Frontal cortex (tissue), 4 donors: ENCODE results near the gene INVS. TPM values are rescaled to one million over a fixed set of nuclear protein-coding genes. Genes with fewer than 3 reads are reported as not detected.
"Not testable (repeated sequence)": the region's sequence is repeated elsewhere in the genome, so short reads cannot be mapped to it uniquely, and the experiment has no call there.

ENCODE experiments used
- DNase-seq, 2 donors: peaks; one replicate each; pipeline ENCODE4 v3.0.0; 2012; ENCODE audit warnings: low spot score in 2 of 2
- FAIRE-seq: peaks from 2 replicates; lab custom pipeline; 2012; peaks lifted over from hg19 to GRCh38; lab: Jason Lieb, UNC
- total RNA-seq: library from RNA; depleted of rRNA; stranded (reverse); fragments of >200 nt; gene quantifications from one replicate; pipeline ENCODE4 v1.2.3, GENCODE V29; 2014
- donor health status: control.
- donor health status: control.
- donor health status: control.

The INVS gene, protein sequence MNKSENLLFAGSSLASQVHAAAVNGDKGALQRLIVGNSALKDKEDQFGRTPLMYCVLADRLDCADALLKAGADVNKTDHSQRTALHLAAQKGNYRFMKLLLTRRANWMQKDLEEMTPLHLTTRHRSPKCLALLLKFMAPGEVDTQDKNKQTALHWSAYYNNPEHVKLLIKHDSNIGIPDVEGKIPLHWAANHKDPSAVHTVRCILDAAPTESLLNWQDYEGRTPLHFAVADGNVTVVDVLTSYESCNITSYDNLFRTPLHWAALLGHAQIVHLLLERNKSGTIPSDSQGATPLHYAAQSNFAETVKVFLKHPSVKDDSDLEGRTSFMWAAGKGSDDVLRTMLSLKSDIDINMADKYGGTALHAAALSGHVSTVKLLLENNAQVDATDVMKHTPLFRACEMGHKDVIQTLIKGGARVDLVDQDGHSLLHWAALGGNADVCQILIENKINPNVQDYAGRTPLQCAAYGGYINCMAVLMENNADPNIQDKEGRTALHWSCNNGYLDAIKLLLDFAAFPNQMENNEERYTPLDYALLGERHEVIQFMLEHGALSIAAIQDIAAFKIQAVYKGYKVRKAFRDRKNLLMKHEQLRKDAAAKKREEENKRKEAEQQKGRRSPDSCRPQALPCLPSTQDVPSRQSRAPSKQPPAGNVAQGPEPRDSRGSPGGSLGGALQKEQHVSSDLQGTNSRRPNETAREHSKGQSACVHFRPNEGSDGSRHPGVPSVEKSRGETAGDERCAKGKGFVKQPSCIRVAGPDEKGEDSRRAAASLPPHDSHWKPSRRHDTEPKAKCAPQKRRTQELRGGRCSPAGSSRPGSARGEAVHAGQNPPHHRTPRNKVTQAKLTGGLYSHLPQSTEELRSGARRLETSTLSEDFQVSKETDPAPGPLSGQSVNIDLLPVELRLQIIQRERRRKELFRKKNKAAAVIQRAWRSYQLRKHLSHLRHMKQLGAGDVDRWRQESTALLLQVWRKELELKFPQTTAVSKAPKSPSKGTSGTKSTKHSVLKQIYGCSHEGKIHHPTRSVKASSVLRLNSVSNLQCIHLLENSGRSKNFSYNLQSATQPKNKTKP
- total RNA-seq = 15.1 TPM

DNA sequence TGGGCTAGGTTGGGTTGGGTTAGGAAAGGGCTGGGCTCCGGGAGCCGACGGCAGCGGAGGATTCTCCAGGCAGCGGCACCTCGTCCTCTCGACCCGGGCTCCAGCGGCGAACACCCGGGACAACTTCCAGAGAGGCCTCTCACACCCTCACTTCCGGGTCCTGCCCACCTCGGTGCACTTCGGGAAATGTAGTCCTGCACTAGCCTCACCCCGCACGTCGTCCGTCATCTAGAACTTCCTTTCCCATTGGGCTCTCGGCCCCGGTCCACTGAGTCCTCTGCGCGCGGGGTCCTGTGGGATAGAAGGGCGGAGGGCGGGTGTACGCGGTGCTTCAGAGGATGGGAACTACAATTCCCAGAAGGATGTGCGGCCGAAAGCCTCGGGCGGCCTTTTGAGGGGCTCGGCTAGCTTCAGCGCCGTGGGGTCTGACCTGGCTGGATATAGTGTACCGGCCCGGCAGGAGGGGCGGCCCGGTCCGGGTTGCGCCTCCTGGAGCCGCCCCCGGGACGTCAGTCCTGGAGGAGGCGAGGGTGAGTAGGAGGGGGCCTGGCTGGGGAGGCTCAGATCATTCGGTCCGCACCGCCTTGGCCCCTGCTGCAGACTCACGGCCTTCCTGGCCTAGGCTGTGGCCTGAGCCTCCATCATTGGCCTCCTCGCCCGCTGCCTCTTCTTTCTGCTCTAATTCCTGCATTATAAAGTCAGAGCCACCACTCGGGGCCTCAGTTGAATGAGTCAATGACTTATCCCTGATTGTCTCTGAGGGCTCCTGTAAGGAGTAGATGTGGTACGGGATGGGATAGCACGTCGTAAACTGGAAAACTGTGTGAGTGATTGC, at the start of gene INVS, which contains the start of gene ERP44:
Gene INVS (plus strand): TSS at position 357 of the 835 bp plus-strand sequence. CDS start 5,279 bp downstream, outside the sequence.
Gene ERP44 (minus strand): TSS at position 114 of the 835 bp plus-strand sequence. CDS start 160 bp downstream, outside the sequence.
- DNase-seq (peak; percentile 86 to 92), FAIRE-seq (no peak)

DNA sequence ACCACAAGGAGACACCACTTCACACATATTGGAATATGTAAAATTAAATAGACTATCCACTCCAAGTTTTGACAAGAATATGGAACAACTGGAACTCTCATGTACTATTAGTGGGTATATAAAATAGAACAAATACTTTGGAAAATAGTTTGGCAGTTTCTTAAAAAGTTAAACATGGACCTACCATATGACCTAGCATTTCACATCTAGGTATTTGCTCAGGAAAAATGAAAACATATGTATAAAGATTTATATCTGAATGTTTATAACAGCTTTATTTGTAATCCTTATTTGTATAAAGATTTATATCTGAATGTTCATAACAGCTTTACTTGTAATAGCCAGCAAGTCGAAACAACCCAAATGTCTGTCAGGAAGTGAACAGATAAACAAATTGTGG, 49.5 kb upstream of the INVS start:
- DNase-seq = no peak
- FAIRE-seq = peak; percentile 42

DNA sequence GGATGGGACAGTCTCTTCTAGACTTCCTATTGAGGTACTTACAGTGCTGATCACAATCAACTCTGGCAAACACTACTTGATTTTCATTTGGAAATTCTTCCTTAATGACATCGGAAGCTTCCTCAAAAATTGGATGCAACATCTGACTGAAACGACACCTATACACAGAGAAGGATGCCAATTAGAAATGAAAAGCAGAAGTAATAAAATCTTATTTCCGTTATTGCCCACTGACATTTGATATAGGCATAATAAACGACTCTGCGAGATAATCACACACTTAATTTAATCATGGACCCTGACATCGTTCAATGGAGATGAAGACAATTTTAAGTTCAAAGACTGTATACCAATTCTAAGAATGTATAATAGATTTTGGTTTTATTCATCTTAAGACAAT, 46.7 kb upstream of the INVS start:
- no peak for FAIRE-seq
- DNase-seq = no peak

DNA sequence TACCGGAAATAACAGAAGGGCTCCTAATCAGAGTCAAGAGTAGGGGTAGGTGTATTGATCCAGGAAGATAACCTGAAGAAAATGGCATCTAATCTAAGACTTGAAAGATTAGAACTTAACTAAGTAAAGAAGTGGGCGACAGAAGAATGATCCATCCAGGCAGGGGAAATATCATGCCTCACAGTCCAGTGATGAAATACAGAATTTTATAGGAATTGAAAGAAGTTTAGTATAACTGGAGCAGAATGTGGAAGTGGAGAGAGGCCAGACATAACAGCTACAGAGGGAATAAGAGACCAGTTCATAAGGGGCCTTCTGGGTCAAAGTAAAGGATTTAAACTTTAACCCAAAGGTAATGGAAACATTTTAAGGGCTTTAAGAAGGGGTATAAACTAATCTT, 42.5 kb upstream of the INVS start:
- FAIRE-seq (no peak), DNase-seq (no peak)

DNA sequence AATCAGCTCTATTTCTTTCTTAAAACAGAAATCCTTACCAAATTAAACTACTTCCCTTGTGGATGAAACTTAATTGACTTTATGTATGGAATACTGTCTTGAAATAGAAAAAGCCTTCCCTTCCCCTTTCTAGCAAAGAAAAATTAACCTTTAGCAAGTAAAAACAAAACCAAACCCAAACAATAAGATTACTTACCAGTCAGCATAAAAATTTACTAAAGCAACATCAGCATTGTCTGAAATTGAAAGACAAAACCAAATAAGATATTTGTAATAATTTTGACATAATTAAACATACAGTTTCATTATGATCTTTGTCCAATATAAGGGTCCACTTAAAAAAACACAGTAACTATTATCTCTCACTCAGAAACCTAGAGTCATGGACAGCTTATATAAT, 41.4 kb upstream of the INVS start:
- DNase-seq (no peak), FAIRE-seq (no peak)

DNA sequence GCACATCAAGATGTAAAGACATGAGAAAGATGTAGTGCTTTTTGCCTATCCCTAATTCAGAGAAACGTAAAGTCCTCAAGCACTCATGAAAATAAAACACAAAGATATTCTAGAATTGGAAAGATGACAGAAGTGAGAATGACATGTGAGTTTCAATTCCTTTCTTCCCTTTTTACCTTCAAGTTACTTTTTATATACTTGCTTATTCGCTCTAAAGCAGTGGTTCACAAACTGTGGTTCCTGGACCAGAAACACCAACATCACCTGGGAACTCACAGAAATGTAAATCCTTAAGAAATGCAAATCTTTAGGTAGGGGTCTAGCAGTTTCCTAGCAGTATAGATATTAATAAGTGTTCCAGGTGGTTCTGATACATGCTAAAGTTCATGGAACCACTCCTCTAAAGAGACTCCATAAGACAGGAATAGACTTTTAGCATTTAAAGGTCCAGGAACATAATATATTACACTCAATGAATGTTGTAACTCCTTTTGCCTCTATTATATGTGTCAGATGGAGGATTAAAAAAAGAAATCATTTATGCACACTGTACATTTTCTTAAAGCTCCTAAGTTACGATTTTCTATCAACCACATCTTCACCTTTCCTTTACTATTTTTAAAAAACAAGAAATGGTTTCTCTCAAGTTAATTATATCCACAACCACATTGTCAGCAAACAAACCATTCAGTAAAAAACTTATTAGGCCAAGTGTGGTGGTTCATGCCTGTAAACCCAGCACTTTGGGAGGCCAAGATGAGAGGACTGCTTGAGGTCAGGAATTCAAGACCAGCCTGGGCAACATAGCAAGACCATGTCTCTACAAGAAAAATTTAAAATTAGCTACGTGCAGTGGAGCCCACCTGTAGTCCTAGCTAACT, 40.1 kb upstream of the INVS start:
- FAIRE-seq = no peak

DNA sequence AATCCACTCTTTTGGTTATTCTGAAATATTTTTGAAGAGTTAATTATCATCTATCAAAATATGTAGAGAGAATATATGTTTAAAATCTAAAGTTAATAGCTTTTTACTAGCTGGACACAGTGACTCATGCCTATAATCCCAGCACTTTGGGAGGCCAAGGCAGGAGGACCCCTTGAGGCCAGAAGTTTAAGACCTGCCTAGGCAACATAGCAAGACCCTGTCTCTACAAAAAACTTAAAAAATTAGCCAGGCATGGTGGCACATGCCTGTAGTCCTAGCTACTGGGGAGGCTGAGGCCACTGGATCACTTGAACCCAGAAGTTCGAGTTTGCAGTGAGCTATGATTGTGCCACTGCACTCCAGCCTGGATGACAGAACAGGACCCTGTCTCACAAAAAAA, 36.4 kb upstream of the INVS start:
- not testable (repeated sequence) for DNase-seq, FAIRE-seq

More for the DNA sequence above, 40.1 kb upstream of the INVS start:
- DNase-seq = no peak

DNA sequence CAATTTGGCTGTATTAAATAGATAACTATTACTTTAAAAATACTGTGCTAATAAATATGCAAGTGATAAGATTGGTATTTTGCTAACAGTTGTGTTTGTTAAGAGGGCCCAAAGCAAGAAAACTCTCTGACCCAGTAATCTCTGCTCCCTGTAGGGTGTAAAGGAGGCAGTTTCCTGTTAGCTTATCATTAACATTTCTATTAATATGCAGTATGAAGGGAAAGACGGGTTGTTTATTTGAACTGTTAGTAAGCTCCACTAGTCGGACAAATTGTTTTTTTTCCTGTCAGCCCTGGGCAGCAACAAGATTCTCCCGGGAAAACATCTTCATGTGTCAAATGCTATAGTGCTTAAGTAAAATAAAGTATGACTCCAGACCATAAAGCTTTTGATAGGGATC, 35.9 kb upstream of the INVS start:
- DNase-seq = no peak
- FAIRE-seq = no peak

DNA sequence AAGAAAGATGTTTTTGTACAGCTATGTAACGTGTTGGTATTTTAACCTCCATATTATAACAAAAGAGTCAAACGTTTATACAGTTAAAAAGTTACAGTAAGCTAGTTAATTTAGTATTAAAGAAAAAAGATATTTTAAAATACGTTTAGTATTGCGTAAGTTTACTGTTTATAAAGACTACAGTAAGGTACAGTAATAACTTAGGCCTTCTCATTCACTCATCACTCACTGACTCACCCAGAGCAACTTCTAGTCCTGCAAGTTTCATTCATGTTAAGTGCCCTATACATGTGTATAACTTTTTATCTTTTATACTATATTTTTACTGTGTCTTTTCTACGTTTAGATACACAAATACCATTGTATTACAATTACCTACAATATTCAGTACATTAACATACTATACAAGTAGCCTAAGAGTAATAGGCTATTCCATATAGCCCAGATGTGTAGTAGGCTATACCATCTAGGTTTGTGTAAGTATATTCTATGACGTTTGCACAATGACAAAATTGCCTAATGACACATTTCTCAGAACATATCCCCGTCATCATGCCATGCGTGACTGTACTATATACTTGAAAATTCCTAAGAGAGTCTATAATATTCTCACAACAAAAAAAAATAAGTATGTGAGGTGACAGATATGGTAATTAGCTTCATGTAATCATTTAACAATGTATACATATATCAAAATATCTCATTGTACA, 34.0 kb upstream of the INVS start:
- no peak for FAIRE-seq
- no peak for DNase-seq

DNA sequence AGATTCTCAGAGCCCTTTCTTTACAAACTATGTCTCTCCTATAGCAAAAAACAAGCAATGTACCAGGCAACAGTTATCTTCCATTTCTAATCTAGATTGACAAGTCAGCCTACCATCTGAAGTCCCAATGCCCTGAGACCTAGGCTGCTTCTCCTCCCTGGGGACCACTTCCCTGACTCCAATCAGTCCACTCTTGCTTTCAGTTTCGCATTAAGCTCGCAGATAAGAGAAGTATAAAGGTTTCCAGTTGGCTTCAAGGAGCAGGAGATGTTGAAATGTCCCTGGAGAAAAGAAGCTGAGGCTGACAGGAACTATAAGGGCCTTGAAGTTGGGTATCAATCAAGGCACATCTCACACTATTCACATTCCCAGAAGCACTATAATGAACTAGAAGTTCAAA, 32.5 kb upstream of the INVS start:
- FAIRE-seq = no peak
- DNase-seq = peak; percentile 4 to 12

DNA sequence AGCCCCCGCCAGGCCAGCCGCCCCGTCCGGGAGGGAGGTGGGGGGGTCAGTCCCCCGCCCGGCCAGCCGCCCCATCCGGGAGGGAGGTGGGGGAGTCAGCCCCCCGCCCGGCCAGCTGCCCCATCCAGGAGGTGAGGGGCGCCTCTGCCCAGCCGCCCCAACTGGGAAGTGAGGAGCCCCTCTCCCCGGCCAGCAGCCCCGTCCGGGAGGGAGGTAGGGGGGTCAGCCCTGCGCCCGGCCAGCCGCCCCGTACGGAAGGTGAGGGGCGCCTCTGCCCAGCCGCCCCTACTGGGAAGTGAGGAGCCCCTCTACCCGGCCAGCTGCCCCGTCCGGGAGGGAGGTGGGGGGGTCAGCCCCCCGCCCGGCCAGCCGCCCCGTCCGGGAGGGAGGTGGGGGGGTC, 31.1 kb upstream of the INVS start:
- FAIRE-seq, DNase-seq: not testable (repeated sequence)

DNA sequence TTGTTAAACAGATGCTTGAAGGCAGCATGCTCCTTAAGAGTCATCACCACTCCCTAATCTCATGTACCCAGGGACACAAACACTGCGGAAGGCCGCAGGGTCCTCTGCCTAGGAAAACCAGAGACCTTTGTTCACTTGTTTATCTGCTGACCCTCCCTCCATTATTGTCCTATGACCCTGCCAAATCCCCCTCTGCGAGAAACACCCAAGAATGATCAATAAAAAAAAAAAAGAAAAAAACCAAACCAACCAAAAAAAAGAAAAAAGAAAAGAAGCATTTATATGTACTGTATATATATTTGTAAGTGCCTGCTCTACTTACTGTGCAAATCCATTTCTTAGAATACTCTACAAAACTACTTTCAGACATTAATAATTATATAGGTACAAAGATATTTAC, 30.0 kb upstream of the INVS start:
- DNase-seq = not testable (repeated sequence)
- peak; percentile 84 for FAIRE-seq

DNA sequence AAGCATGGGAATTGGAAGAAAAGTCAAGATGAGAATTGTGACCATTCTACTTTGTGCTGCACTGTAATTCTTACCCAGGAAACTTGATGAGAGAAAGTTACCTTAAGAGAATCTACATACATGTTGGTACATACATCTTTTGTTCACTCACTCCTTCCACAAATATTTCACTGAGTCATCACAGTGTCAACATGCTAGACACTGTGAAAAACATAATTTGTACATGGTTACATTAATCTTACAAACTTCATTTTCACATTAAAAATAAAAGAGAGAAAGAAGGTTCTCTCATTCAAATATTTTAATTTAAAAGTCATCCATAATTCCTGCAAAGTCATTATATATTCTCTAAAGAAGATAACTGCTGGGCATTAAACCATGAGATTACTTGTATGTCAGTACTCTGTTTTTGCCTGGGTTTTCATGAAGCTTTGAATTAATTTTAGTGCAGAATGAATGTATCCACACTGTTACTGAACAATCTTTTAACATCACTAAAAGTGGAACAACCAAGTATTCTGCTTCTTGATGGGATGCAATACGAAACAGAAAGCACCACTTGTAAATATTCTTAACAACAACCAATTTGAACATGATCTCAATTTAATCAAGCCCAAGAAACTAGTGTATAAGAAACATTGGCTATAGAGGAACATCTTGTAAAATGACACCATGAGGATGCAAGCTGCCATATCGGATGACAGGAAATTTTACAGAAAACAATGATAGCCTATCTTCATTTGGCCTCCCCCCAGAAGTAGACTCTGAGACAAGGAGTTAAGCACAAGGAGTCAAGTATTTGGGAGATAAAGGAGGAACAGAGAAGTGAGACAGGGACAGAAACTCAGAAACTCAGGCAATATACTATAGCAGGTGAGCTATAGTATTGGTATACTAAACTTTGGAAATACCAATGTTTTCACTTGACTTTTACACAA, 28.7 kb upstream of the INVS start:
- FAIRE-seq (no peak), DNase-seq (no peak)

DNA sequence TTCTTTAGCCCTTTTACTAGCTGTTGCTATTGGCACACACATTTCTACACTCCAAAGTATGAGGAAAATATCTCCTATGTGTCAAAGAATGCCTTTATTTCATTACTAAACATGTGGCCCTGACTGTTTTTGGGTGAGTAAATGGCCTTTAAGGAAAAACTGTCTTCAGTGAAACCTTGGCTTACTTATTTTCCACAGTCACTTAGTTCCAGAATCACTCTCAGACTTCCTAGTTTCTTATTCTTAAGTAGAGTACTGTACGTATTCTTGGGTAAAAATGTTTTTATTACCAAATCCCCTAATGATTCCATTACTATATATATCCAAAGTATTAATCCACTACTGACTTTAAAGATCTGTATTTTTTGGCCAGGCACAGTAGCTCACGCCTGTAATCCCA, 27.8 kb upstream of the INVS start:
- DNase-seq = no peak
- no peak for FAIRE-seq

DNA sequence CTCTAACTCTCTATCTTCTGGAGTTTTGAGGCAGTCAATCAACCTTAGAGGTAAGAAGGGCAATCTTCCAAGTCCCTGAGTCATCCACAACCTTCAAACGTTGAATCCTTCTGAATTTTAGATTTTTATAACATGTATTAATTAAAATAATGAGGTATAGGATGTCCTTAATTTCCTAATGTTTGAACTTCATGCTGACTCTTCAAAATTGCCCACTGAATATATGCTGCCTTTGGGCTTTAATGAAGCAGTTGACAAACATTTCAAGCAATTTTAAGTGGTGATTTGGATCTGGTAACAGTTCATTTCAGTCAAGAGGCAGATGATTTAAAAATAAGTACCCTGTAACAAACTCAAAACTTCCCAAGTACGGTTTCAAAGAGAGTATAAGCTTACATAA, 26.2 kb upstream of the INVS start:
- no peak for DNase-seq
- no peak for FAIRE-seq

DNA sequence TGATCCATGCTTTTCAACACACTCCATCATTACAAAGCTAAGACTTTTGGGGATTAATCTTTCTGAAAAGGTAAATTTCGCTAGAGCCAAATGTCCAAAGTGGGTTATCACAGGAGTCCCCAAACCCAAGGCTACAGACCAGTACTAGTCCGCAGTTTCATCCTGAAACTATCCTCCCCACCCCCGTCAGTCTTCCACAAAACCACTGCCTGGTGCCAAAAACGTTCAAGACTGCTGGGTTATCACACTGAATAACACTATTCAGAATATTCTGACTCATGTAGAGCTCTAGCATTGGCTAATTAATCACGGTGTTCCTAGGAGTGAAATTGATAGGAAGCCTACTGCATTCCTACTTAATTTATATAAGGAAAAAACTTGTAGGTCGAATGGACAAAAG, 24.9 kb upstream of the INVS start:
- DNase-seq (no peak), FAIRE-seq (no peak)

DNA sequence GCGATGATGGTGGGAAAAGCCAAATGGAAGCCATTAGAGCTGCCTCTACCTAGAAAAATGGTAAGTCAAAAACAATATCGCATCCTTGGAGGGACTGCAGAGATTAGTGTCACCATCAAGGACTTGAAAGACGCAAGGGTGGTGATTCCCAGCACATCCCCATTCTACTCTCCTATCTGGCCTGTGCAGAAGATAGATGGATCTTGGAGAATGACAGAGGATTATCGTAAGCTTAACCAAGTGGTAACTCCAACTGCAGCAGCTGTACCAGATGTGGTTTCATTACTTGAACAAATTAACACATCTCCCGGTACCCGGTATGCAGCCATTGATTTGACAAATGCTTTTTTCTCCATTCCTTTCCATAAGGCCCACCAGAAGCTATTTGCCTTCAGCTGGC, 24.1 kb upstream of the INVS start:
- DNase-seq (no peak), FAIRE-seq (no peak)
